PC-3 (cell line): Measurements from ENCODE around the gene CASZ1. TPM values are rescaled to one million over a fixed set of nuclear protein-coding genes. Genes with fewer than 3 reads are reported as not detected.

Experiments used
- ATAC-seq: fragments of 200-7000 bp; cut with Tn5 transposase; 2 replicates; pipeline ENCODE4 v1.9.1; 2020; ENCODE audit warnings: mild to moderate bottlenecking, moderate library complexity
- BruUV-seq: library from RNA; stranded (reverse); fragments of 400-500 nt; replicated peaks from 2 replicates; lab custom pipeline; 2021; lab: Mats Ljungman, UMichigan
- CTCF ChIA-PET: fragments of 300-600 bp; sonication (Branson Sonifier 250); formaldehyde crosslinking; loops from one replicate; lab custom pipeline; 2022; ENCODE audit warnings: antibody characterized with exemption; lab: Charles Lee
- POLR2A ChIA-PET: fragments of 300-600 bp; sonication (Branson Sonifier 250); formaldehyde crosslinking; loops from one replicate; lab custom pipeline; 2022; ENCODE audit warnings: antibody characterized with exemption; ENCODE audit not compliant: unreplicated experiment; lab: Charles Lee
- DNase-seq: peaks from one replicate; pipeline ENCODE4 v3.0.0-alpha.2; 2015
- H2AFZ ChIP-seq: fragments of 300-600 bp; sonication (generic); 2 replicates; pipeline ENCODE4 v1.6.0; 2016; ENCODE audit warnings: antibody characterized with exemption, low read length
- H3F3A ChIP-seq: fragments of 300-600 bp; sonication (generic); one replicate; pipeline ENCODE4 v1.6.0; 2017; ENCODE audit warnings: antibody characterized with exemption, low read length, control low read depth, mild to moderate bottlenecking; ENCODE audit not compliant: unreplicated experiment
- H3K27ac ChIP-seq: fragments of 300-600 bp; sonication (generic); 2 replicates; pipeline ENCODE4 v1.5.1; 2016; ENCODE audit warnings: mild to moderate bottlenecking, low read length
- H3K27me3 ChIP-seq: fragments of 300-600 bp; sonication (generic); 2 replicates; pipeline ENCODE4 v1.6.1; 2016; ENCODE audit warnings: low read length, mixed read lengths
- H3K36me3 ChIP-seq: fragments of 300-600 bp; sonication (generic); 2 replicates; pipeline ENCODE4 v1.6.1; 2016; ENCODE audit warnings: low read depth, mixed run types, low read length, mixed read lengths
- H3K4me1 ChIP-seq: fragments of 300-600 bp; sonication (generic); 2 replicates; pipeline ENCODE4 v1.5.1; 2016; ENCODE audit warnings: low read length; ENCODE audit not compliant: insufficient read depth
- H3K4me2 ChIP-seq: fragments of 300-600 bp; sonication (generic); 2 replicates; pipeline ENCODE4 v1.6.0; 2016; ENCODE audit warnings: low read length
- H3K4me3 ChIP-seq: fragments of 300-600 bp; sonication (generic); 2 replicates; pipeline ENCODE4 v1.5.1; 2016; ENCODE audit warnings: mild to moderate bottlenecking, low read length, mixed read lengths
- H3K79me2 ChIP-seq: fragments of 300-600 bp; sonication (generic); 2 replicates; pipeline ENCODE4 v1.6.1; 2017; ENCODE audit warnings: low read length, mixed read lengths
- H3K9ac ChIP-seq: fragments of 300-600 bp; sonication (generic); 2 replicates; pipeline ENCODE4 v1.6.0; 2016; ENCODE audit warnings: mild to moderate bottlenecking, low read length
- H3K9me2 ChIP-seq: fragments of 300-600 bp; sonication (generic); replicated peaks from 2 replicates; pipeline ENCODE4 v1.6.1; 2016; ENCODE audit warnings: mixed run types, low read length, mixed read lengths
- H3K9me3 ChIP-seq: fragments of 300-600 bp; sonication (generic); 2 replicates; pipeline ENCODE4 v1.6.1; 2016; ENCODE audit warnings: low read length, mixed read lengths
- H4K20me1 ChIP-seq: fragments of 300-600 bp; sonication (generic); 2 replicates; pipeline ENCODE4 v1.6.1; 2016; ENCODE audit warnings: low read length, mixed read lengths
- CTCF ChIP-seq: fragments of 300-600 bp; sonication (generic); conservative IDR thresholded peaks from 2 replicates; pipeline ENCODE4 v1.5.1; 2017; ENCODE audit warnings: antibody characterized with exemption, low read depth, mild to moderate bottlenecking, low read length
- EZH2 ChIP-seq: fragments of 300-600 bp; sonication (generic); IDR thresholded peaks from one replicate; pipeline ENCODE4 v1.6.1; 2017; ENCODE audit warnings: antibody characterized with exemption, mild to moderate bottlenecking, low read length; ENCODE audit not compliant: unreplicated experiment
- EZH2phosphoT487 ChIP-seq: fragments of 300-600 bp; sonication (generic); IDR thresholded peaks from 2 replicates; pipeline ENCODE4 v1.6.1; 2018; ENCODE audit warnings: mild to moderate bottlenecking, antibody characterized with exemption, low read length, borderline replicate concordance
- intact Hi-C: fragments of 100-400 bp; cut with micrococcal nuclease; formaldehyde crosslinking; loops from 2 replicates; pipeline ENCODE4 v1.9.0; 2023
- total RNA-seq: library from RNA; depleted of rRNA; stranded (reverse); fragments of >200 nt; gene quantifications from 2 replicates; pipeline ENCODE4 v1.2.3, GENCODE V29; 2014

CASZ1 gene
- total RNA-seq, 1 experiment from 2014 or later: 12.8 TPM

GRCh38 chr1:10816233-10816632 is 19.8 kb upstream of the CASZ1 start:
- BruUV-seq: no TSS peak
- Histone ChIP-seq H3K9ac (no peak overlapping the region), H3K36me3 (no peaks in the 10 kb centered on the region), H4K20me1 (no peaks in the 10 kb centered on the region), H3K27ac (no peak overlapping the region), H3K4me2 (no peak overlapping the region), H2AFZ (no peak overlapping the region), H3K9me3 (no peaks in the 10 kb centered on the region), H3F3A (no peaks in the 10 kb centered on the region), H3K79me2 (no peaks in the 10 kb centered on the region), H3K4me3 (no peak overlapping the region), H3K9me2 (no peaks in the 10 kb centered on the region), H3K27me3 (no peaks in the 10 kb centered on the region), H3K4me1 (no peaks in the 10 kb centered on the region)
- ATAC-seq: no peak
- CTCF ChIA-PET: no interaction called here
- TF ChIP-seq EZH2phosphoT487: no peak
- no peak for TF ChIP-seq EZH2
- no peak for TF ChIP-seq CTCF
- no peak for DNase-seq
- intact Hi-C loops: no loop called here
- POLR2A ChIA-PET: no interaction called here

- no peak overlapping the region for H3K4me2 ChIP-seq
- no peaks in the 10 kb centered on the region for H3K27me3 ChIP-seq
- intact Hi-C loops: no loop called here
- no peaks in the 10 kb centered on the region for H3K79me2 ChIP-seq
- POLR2A ChIA-PET: interaction anchor here (0.7 kb wide), 1 partner anchor 24 kb away, joined by 4 read pairs; no protein-coding TSS in a partner anchor
- DNase-seq: no peak
- TF ChIP-seq EZH2: no peak
- TF ChIP-seq EZH2phosphoT487: no peak
- TF ChIP-seq CTCF: no peak
- no peak overlapping the region for H3K4me3 ChIP-seq
- H4K20me1 ChIP-seq: no peaks in the 10 kb centered on the region
- no peaks in the 10 kb centered on the region for H3K9me3 ChIP-seq
- BruUV-seq: no TSS peak
- H3K27ac ChIP-seq: no peak overlapping the region
- no peaks in the 10 kb centered on the region for H3K4me1 ChIP-seq
- H3K9ac ChIP-seq: no peak overlapping the region
- no peak overlapping the region for H2AFZ ChIP-seq
- no peaks in the 10 kb centered on the region for H3K9me2 ChIP-seq
- no peaks in the 10 kb centered on the region for H3K36me3 ChIP-seq
- H3F3A ChIP-seq: no peaks in the 10 kb centered on the region
- ATAC-seq: no peak
- CTCF ChIA-PET: no interaction called here
These were observed 19.4 kb upstream of the CASZ1 start for GRCh38 chr1:10815858-10816195.

- ATAC-seq (no peak), DNase-seq (no peak)
- no peaks in the 10 kb centered on the region for H3K27me3 ChIP-seq
- no peak overlapping the region for H2AFZ ChIP-seq
- no peak overlapping the region for H3K27ac ChIP-seq
- H3K4me2 ChIP-seq: no peak overlapping the region
- no peaks in the 10 kb centered on the region for H3K79me2 ChIP-seq
- intact Hi-C loops: no loop called here
- H3K9me2 ChIP-seq: no peaks in the 10 kb centered on the region
- no peaks in the 10 kb centered on the region for H3K9me3 ChIP-seq
- TF ChIP-seq EZH2 (no peak), CTCF (no peak), EZH2phosphoT487 (no peak)
- H3K36me3 ChIP-seq: no peaks in the 10 kb centered on the region
- CTCF ChIA-PET: no interaction called here
- no TSS peak for BruUV-seq
- H3F3A ChIP-seq: no peaks in the 10 kb centered on the region
- H4K20me1 ChIP-seq: no peaks in the 10 kb centered on the region
- POLR2A ChIA-PET: interaction anchor here (0.7 kb wide), 1 partner anchor 24 kb away, joined by 4 read pairs; no protein-coding TSS in a partner anchor
- no peak overlapping the region for H3K4me3 ChIP-seq
- H3K4me1 ChIP-seq: no peaks in the 10 kb centered on the region
- H3K9ac ChIP-seq: no peak overlapping the region
These were observed 18.8 kb upstream of the CASZ1 start for GRCh38 chr1:10814976-10815857.
